ENCODE results near the gene MPZL2. TPM values are rescaled to one million over a fixed set of nuclear protein-coding genes. Genes with fewer than 3 reads are reported as not detected.
A peak's percentile ranks its signal among the peaks of the same experiment; 100 is the strongest.
"Not testable (repeated sequence)": the region's sequence is repeated elsewhere in the genome, so short reads cannot be mapped to it uniquely, and the experiment has no call there.

MPZL2 gene
- polyA plus RNA-seq (ENCODE audit: insufficient read length in 4 of 4) = 10 to 100 TPM; 22.3 to 24.5 (median 23.6) TPM

DNA sequence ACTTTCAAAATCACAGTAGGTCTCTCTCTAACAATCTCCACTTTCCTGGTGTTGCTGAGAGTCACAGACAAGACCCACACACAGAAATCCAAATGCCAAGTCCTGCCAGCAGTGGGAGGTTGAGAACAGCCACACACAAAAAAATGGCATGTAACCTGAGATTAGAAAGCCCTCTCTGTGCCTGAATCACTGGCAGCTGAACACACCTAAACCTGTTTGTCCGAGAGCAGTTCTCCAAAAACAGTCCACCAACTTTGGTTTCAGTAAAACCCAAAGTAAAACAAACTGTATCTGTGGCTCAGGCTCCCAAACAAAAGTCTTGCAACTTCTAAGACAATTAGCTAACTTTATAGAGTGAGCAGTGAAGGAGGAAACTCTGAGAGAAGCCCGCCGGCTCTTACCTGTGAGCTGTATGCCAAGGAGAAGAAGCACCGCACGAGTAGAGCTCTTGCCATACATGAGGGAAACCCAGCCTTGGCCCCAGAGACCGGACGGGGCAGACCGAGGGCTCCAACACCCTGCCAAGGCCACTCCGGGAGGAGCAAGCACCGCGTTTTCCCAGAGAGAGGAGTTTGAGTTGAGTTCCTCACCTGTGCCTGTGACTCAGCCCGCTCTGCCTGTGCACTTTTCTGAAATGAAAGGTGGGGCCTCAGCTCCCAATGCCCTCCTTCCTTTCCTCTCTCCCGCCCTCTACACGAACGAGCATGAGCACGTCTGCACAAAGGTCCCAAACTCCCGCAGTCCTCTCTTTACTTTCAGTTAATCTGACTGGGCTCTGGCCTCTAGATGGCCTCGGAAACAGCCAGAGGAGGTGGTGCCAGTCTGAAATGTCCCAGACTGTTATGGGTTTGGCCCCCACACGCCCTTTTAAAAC is at the start of gene MPZL2:
MPZL2 (minus strand) TSS at position 603 of the 874 bp plus-strand sequence; CDS start at position 459, 144 bp downstream.
- DNase-seq (ENCODE audit: low read depth in 4 of 4, low spot score in 3 of 4) = peak in 2 of 4 donors; percentile 38 to 52

DNA sequence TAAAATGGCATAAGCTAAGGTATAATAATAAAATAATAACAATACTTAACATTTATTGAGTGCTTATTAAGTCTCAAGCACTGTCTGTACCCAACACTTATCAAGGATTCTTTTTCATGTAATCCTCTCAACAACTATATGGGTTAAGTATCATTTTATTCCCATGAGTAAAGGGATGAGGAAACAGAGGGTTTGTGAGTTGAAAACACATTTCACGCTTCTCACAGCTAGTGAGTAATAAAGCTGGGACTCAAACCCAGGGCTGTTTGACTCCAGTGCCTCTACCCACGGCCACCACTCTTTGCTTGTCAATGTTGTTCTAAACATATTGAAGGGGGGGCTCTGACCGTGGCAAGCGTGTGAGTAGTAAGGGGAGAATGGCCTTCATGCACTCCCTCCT is 49.1 kb upstream of the MPZL2 start:
- no peak for DNase-seq (ENCODE audit: low read depth in 4 of 4, low spot score in 3 of 4)

DNA sequence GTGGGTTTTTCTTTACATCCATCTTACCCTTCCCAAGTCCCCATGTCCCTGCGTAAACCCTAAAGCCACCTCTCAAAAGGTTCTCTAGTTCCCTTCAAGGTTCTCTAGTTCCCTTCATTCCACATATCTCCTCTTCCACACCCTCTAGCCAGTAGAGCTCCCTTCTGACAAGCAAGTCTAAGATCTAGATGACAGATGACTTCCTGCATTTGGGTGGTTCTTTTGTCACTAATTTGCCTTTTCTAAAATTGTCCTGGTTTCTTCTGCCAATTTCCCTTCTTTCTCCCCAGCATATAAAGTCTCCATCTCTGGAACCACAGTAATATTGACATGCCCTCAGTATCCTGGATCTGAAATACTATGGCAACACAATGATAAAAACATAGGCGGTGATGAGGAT is 48.2 kb upstream of the MPZL2 start:
- DNase-seq (ENCODE audit: low read depth in 4 of 4, low spot score in 3 of 4) = no peak

DNA sequence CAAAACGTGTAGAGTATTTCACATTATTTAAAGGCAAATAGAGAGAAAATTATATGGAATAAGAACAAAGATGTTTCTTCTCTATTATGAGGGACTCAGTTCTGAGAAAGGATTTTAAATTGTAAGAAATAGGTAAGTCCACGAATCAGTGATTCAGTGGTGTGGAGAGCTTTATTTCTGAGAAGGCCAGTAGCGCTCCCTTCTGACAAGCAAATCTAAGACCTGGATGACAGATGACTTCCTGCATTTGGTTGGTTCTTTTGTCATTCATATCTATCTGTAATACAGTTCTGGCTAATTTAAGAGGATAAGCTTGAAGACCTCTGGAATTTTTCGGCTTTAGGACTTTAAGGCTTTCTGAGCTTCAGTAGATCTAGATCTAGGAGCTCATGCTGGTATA is 47.4 kb upstream of the MPZL2 start:
- DNase-seq (ENCODE audit: low read depth in 4 of 4, low spot score in 3 of 4) = no peak

DNA sequence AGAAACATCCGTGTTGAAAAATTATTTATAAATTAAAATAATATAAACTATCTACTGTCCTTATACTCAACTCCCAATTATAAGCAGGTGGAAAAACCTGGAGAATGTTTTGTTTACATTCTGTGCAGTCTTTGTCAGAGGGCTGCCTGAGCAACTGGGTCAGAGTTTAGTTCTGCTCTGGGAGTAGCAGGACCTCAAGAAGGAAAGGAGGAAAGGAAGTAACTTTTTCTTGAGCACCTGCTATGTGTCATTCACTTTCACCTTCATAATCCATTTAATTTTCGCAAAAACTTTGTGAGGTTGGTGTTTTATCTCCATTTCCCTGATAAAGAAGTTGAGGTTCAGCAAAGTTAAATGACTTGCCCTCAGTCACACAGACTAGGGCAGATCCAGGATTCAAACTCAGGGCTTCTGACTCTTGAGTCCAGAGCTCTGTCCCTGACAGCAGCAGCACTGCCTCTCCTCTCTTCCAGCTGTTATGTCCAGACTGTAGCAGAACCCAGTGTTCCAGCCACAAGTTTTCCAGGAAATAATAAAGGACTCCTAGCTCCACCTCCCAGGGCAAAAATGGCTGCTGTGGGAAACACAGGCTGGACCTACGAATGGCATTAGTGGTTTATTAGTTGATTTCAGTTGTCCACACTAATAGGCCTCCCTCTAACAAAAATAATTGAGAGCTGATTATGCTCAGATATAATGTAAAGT is 46.8 kb upstream of the MPZL2 start:
- no peak for DNase-seq (ENCODE audit: low read depth in 4 of 4, low spot score in 3 of 4)

DNA sequence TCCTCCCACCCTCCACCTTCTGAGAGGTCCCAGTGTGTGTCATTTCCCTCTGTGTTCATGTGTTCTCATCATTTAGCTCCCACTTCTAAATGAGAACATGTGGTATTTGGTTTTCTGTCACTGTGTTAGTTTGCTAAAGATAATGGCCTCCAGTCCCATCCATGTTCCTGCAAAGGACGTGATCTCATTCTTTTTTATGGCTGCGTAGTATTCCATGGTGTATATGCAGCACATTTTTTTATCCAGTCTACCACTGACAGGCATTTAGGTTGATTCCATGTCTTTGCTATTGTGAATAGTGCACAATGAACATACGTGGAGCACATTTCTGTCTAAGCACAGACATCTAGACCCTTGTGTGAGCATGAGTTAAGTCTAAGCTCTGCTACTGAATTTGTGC is 46.2 kb upstream of the MPZL2 start:
- DNase-seq (ENCODE audit: low read depth in 4 of 4, low spot score in 3 of 4) = no peak

DNA sequence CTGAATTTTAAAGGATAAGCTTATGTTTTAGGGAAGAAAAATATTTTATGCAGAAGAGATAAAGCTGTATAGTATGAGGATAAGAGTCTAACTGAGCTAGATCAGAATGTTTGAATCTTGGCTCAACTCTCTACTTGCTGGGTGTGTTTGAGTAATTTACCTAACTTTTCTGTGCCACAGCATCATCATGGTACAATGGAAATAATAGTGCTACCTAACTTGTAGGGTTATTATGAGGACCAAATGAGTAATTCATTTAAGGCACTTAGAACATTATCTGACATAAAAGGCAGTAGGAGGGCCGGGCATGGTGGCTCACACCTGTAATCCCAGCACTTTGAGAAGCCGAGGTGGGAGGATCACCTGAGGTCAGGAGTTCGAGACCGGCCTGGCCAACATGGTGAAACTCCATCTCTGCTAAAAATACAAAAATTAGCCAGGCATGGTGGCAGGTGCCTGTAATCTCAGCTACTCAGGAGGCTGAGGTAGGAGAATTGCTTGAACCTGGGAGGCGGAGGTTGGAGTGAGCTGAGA is 45.0 kb upstream of the MPZL2 start:
- DNase-seq (ENCODE audit: low read depth in 4 of 4, low spot score in 3 of 4) = not testable (repeated sequence)

DNA sequence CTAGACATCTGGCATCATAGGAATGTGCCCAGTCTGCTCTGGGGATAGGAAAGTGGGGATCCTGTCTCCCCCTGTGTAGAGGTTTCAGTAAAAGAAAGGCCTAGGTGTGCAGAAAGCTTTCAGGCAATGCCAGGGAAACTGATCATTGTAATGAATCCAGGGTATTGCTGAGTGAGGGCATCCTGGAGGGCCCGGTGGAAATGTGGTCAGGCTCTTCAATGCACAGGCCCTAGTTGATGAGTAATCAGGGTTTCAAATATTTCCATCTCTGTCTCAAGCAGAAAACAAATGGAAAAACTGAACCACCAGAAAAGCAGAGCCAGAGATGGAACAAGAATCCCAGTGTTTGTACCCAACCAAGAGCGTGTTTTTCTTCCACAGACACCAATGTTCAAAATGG is 42.5 kb upstream of the MPZL2 start:
- DNase-seq (ENCODE audit: low read depth in 4 of 4, low spot score in 3 of 4) = no peak

DNA sequence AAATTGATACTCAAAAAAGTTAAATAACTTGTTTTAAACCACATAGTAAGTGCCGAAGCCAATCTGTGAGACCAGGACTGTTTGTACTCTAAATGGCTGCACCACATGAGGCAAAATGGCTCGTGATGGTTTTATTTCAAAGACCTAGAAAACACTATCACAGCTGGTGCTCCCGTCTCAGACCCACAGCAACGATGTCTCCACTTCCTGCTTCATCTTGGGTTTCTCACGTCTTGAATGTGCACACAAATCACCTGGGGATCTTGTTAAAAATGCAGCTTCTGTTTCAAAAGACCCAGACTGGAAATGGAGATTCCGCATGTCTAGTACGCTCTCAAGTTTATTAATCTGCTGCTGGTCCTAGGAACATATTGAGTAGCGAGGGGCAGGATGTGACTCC is 41.6 kb upstream of the MPZL2 start:
- DNase-seq (ENCODE audit: low read depth in 4 of 4, low spot score in 3 of 4) = no peak

DNA sequence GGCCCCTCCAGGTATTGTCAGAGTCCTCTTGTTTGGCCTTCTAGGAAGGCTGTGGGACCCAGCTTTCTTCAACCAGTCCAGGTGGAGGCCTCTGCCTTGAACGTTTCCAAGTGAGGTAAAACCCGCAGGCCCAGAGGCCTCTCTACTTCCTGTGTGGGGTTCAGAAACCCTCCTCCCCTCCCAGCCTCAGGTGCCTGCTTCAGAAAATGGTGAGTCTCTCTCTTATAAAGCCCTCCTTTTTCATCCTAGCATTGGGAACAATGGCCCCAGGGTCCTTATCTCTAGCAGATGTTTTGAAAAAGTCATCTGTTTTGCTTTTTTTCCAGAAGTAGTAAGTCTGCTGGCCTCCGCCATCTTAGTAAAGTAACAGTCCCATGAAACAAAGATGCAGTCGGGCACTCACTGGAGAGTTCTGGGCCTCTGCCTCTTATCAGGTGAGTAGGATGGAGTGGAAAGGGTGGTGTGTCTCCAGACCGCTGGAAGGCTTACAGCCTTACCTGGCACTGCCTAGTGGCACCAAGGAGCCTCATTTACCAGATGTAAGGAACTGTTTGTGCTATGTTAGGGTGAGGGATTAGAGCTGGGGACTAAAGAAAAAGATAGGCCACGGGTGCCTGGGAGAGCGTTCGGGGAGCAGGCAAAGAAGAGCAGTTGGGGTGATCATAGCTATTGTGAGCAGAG is 40.6 kb upstream of the MPZL2 start, which contains the start of gene CD3E:
CD3E (plus strand) TSS at position 163 of the 681 bp plus-strand sequence; CDS start at position 386, 223 bp downstream.
- DNase-seq (ENCODE audit: low read depth in 4 of 4, low spot score in 3 of 4) = no peak

DNA sequence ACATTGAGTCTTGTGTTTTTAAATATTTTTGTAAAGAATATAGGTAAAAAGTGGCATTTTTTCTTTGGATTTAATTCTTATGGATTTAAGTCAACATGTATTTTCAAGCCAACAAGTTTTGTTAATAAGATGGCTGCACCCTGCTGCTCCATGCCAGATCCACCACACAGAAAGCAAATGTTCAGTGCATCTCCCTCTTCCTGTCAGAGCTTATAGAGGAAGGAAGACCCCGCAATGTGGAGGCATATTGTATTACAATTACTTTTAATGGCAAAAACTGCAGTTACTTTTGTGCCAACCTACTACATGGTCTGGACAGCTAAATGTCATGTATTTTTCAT is 40.1 kb upstream of the MPZL2 start:
- no peak for DNase-seq (ENCODE audit: low read depth in 4 of 4, low spot score in 3 of 4)

DNA sequence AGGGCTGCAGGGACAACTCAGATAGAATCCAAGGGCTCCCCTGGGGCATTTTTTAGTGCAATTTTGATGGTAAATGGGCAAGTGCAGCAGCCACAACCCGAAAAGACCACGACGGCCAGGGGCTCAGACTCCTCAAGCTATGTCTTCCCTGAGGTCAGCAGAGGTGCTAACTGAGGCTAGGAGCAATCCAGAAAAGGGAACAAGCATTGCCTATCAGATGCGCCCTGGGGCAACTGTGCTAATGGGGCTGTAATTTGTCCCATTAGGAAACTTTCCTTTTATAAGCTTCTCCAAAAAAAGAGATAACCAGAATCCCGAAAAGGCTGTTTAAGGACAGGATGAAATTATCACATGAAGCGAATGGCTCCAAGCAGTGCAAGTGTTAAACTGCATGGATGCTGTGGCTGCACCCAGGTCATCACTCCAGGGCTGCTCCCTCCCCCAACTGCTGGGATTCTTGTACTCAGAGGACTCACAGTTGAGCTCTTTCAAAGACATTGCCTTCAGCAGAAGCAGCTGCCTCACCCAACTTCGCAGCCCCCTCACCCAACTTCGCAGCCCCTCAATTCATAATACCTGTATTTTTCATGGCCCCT is 37.6 kb upstream of the MPZL2 start:
- DNase-seq (ENCODE audit: low read depth in 4 of 4, low spot score in 3 of 4) = no peak

DNA sequence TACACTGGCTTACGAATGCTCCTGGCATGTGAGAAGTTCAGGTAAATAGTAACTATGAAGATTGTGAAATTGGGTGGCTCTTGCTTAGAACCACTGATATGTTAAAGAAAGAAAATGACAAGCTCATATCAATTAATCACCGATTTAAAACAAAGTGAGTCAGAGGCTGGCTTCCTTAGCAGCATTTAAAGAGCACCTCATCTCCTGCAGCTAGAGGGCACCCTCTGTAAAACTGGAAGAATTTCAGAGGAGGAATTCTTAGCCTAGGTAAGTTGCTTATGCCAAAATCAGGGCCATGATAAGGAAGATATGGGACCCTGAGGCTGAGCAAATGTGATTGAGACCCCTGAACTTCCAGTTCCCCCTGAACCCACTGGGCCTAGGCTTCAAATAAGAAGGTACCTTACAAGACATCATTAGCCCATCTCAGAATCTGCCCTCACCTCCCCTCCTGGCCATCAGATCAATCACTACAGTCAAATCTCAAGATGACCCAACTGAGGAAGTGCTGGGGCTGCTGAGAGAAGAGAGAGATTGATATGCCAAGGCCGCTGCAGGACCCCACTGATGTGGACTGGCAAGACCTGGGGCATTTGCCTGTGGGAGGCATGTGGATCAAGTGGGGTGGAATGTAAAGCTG is 31.8 kb upstream of the MPZL2 start:
- DNase-seq (ENCODE audit: low read depth in 4 of 4, low spot score in 3 of 4) = no peak

DNA sequence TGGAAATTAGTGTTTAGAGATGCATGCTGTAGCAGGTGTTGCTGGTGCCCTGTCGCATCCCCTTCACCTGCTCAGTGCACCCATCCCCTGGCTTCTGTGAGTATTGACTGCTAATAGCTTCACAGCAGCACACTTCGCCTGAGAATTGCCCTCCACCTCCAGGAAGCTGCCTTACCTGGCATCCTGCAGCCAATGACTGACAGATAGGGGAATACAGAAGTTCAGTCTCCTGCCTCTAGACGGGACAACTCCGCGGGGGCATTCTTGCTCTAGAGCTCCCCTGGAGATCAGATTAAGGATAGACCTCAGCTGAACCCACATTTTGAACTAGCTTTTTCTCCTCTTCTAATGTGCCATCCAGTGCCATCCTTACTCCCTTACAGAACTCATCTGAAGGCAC is 31.1 kb upstream of the MPZL2 start:
- DNase-seq (ENCODE audit: low read depth in 4 of 4, low spot score in 3 of 4) = no peak

DNA sequence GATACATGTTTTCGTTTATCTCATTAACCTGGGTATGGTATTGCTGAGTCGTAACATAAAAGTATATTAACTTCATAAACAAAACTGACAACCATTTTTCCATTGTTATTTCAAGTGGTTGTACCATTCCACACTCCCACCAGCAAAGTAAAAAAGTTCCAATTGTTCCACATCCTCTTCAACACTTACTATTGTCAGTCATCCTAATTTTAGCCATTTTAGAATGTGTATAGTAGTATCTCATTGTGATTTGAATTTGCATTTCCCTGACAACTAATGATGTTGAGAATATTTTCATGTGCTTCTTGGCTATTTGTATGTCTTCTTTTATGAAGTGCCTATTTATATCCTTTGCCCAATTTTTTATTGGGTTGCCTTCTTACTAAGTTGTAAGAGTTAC is 30.0 kb upstream of the MPZL2 start:
- no peak for DNase-seq (ENCODE audit: low read depth in 4 of 4, low spot score in 3 of 4)

DNA sequence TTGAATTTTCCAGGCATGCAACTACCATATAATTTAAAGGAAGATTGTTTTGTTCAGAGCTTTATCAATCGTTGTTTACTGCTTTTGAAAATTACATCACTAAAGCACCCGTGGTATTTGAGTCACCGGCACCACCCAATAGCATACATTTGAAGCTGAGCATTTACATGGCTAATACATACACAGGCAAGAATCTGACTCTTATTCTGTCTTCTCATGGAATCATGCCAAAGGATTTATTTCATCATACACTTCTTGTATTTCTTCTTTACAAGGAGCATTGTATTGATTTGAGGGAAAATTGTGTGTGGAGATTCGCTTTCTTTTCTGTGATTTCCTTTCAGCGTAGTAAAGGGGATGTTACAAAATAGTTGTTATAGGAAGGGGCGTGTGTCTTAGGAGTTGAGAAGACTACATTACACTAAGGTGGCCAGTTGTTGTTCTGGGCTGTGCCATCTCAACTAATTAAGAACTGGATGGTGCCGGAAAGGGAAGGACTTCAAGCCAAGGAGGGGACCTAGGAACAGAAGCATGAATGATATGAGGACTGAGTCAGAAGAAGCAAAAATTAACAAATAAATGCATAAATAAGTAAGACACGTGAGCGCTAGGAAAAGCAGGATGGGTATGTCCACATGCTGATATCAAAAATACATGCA is 27.5 kb upstream of the MPZL2 start:
- no peak for DNase-seq (ENCODE audit: low read depth in 4 of 4, low spot score in 3 of 4)

DNA sequence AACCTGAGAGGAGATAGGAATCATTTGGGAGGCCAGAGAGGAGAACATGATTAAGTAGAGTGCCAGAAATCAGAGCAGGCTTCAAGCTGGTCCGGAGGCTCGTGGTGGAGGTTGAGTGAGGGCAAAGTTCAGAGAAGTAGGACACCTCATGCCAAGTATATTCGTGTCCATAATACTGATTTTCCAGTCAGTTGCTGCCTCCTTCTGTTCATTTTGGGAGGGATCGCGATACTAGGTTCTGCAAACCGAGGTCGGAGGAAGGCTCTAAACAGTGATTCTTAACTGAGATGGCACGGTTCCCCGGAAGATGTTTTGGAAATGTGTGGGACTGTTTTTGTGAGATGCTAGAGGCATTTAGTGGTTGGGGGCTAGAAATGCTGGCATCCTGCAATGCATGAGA is 26.8 kb upstream of the MPZL2 start:
- DNase-seq (ENCODE audit: low read depth in 4 of 4, low spot score in 3 of 4) = no peak

DNA sequence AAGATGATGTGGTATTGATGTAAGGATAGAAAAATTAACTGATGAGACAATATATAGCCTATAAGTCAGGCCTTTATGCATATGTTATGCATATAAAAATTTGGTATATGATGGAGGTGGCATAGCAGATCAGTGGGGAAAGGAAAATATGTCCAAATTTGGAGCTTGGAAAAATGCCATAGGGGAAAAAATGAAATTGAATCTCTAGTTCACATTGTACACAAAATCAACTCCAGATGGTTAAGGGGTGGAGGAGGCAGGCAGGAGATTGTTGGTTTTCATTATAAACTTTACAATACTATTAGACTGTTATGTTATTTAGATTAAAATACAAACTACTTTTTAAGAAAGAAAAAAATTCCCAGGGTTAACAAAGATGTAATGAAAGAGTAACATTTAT is 25.3 kb upstream of the MPZL2 start:
- no peak for DNase-seq (ENCODE audit: low read depth in 4 of 4, low spot score in 3 of 4)

DNA sequence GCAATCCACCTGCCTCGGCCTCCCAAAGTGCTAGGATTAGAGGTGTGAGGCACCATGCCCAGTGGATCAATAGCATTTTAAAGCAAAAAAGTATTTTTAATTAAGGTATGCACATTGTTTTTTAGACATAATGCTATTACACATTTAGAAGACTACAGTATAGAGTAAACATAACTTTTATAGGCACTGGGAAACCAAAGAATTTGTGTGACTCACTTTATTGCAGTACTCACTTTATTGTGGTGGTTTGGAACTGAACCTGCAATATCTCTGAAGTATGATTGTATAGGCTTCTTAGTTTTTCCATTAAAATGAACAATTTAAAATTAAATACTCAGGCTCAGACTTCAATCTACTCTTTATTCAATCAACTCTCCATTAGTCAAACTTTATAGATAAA is 22.9 kb upstream of the MPZL2 start:
- DNase-seq (ENCODE audit: low read depth in 4 of 4, low spot score in 3 of 4) = no peak

DNA sequence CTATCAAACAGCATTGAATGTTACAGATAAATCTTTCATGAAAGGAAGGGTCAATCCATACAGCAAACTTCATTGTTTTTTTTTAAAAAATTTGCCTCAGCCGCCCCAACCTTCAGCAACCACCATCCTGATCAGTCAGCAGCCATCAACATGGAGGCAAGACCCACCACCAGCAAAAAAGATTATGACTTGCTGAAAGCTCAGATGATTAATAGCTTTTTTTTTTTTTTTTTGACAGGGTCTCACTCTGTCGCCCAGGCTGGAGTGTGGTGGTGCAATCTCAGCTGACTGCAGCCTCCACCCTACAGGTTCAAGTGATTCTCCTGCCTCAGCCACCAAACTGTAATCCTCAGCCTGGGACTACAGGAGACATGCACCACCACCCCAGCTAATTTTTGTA is 22.4 kb upstream of the MPZL2 start:
- DNase-seq (ENCODE audit: low read depth in 4 of 4, low spot score in 3 of 4) = no peak

All from right renal pelvis (tissue), 4 donors.